HEK293 (cell line): ENCODE measurements around the gene KIF7.

Experiments used
- CTCF ChIA-PET: fragments of 350-600 bp; formaldehyde crosslinking; extraction: SDS; loops from one replicate; lab custom pipeline; 2021; ENCODE audit warnings: antibody characterized with exemption; lab: Yijun Ruan, JAX
- POLR2A ChIA-PET: fragments of 300-600 bp; formaldehyde crosslinking; extraction: SDS; loops from one replicate; lab custom pipeline; 2020; ENCODE audit warnings: antibody characterized with exemption, inconsistent platforms; lab: Yijun Ruan, JAX
- H3K27ac ChIP-seq: fragments of 200-500 bp; sonication (Bioruptor generic); 2 replicates; pipeline ENCODE4 v1.5.1; 2014; ENCODE audit warnings: low read depth, low read length, control low read depth, inconsistent platforms; ENCODE audit errors: extremely low read depth
- H3K36me3 ChIP-seq, 2 experiments: fragments of 200-500 bp in 1 of 2; sonication (Bioruptor generic) in 1 of 2; 1 replicate in 1 of 2; 2 replicates in 1 of 2; pipeline ENCODE4 v1.5.1; 2014 to 2017; ENCODE audit warnings: inconsistent platforms in 2 of 2, low read length in 2 of 2; ENCODE audit not compliant: control insufficient read depth in 2 of 2, insufficient read depth in 1 of 2
- H3K4me1 ChIP-seq: fragments of 200-500 bp; sonication (Bioruptor generic); 2 replicates; pipeline ENCODE4 v1.5.1; 2014; ENCODE audit warnings: mild to moderate bottlenecking, low read length, inconsistent platforms; ENCODE audit not compliant: control insufficient read depth, insufficient read depth
- H3K4me3 ChIP-seq: 2 replicates; pipeline ENCODE4 v1.5.1; 2011; ENCODE audit warnings: low read depth, mild to moderate bottlenecking, control low read depth, low read length, moderate library complexity
- H3K9me3 ChIP-seq: fragments of 200-500 bp; sonication (Bioruptor generic); 2 replicates; pipeline ENCODE4 v1.5.1; 2014; ENCODE audit warnings: low read depth, low read length, inconsistent platforms; ENCODE audit not compliant: control insufficient read depth, insufficient read depth
- GLIS1 ChIP-seq: fragments of 450-650 bp; formaldehyde crosslinking; IDR thresholded peaks from 2 replicates; pipeline ENCODE4 v1.5.1; 2016; ENCODE audit warnings: missing biosample characterization, missing genetic modification characterization
- HOXA7 ChIP-seq: sonication (generic); formaldehyde crosslinking; IDR thresholded peaks from 2 replicates; pipeline ENCODE4 v1.8.1; 2022; ENCODE audit warnings: missing genetic modification reagents, borderline replicate concordance
- HOXC10 ChIP-seq: sonication (generic); formaldehyde crosslinking; IDR thresholded peaks from 2 replicates; pipeline ENCODE4 v1.8.1; 2023; ENCODE audit warnings: mild to moderate bottlenecking, missing genetic modification reagents
- KLF7 ChIP-seq: fragments of 450-650 bp; formaldehyde crosslinking; IDR thresholded peaks from 2 replicates; pipeline ENCODE4 v1.5.1; 2016; ENCODE audit warnings: missing biosample characterization, missing genetic modification characterization, borderline replicate concordance
- SETDB1 ChIP-seq: IDR thresholded peaks from one replicate; pipeline ENCODE4 v1.6.1; 2017; ENCODE audit warnings: mild to moderate bottlenecking, low read length, moderate library complexity, mixed read lengths; ENCODE audit not compliant: insufficient read length
- SP7 ChIP-seq: fragments of 450-650 bp; formaldehyde crosslinking; IDR thresholded peaks from 2 replicates; pipeline ENCODE4 v1.5.1; 2016; ENCODE audit warnings: missing biosample characterization, missing genetic modification characterization
- ZNF10 ChIP-seq: fragments of 450-650 bp; formaldehyde crosslinking; IDR thresholded peaks from 2 replicates; pipeline ENCODE4 v1.5.1; 2017; ENCODE audit warnings: missing biosample characterization, missing genetic modification characterization
- ZNF169 ChIP-seq: fragments of 450-650 bp; formaldehyde crosslinking; IDR thresholded peaks from 2 replicates; pipeline ENCODE4 v1.5.1; 2016; ENCODE audit warnings: missing biosample characterization, missing genetic modification characterization
- ZNF202 ChIP-seq: fragments of 450-650 bp; formaldehyde crosslinking; IDR thresholded peaks from 2 replicates; pipeline ENCODE4 v1.5.1; 2016; ENCODE audit warnings: missing biosample characterization, missing genetic modification characterization, borderline replicate concordance
- ZNF221 ChIP-seq: fragments of 450-650 bp; formaldehyde crosslinking; IDR thresholded peaks from 2 replicates; pipeline ENCODE4 v1.5.1; 2017; ENCODE audit warnings: missing biosample characterization, missing genetic modification characterization, borderline replicate concordance
- ZNF223 ChIP-seq: fragments of 450-650 bp; formaldehyde crosslinking; IDR thresholded peaks from 2 replicates; pipeline ENCODE4 v1.5.1; 2016; ENCODE audit warnings: missing biosample characterization, missing genetic modification characterization
- ZNF394 ChIP-seq: fragments of 450-650 bp; formaldehyde crosslinking; IDR thresholded peaks from 2 replicates; pipeline ENCODE4 v1.5.1; 2016; ENCODE audit warnings: missing biosample characterization, missing genetic modification characterization, mild to moderate bottlenecking, moderate library complexity, borderline replicate concordance
- ZNF558 ChIP-seq: fragments of 450-650 bp; formaldehyde crosslinking; IDR thresholded peaks from 2 replicates; pipeline ENCODE4 v1.5.1; 2016; ENCODE audit warnings: missing biosample characterization, missing genetic modification characterization
- ZNF610 ChIP-seq: fragments of 450-650 bp; formaldehyde crosslinking; IDR thresholded peaks from 2 replicates; pipeline ENCODE4 v1.5.1; 2016; ENCODE audit warnings: missing biosample characterization, missing genetic modification characterization, borderline replicate concordance
- ZNF660 ChIP-seq: fragments of 450-650 bp; IDR thresholded peaks from 2 replicates; pipeline ENCODE4 v1.5.1; 2018; ENCODE audit warnings: missing biosample characterization, mild to moderate bottlenecking, missing genetic modification characterization
- ZNF664 ChIP-seq: fragments of 450-650 bp; formaldehyde crosslinking; IDR thresholded peaks from 2 replicates; pipeline ENCODE4 v1.5.1; 2016; ENCODE audit warnings: missing biosample characterization, missing genetic modification characterization
- ZNF768 ChIP-seq: fragments of 450-650 bp; formaldehyde crosslinking; IDR thresholded peaks from 2 replicates; pipeline ENCODE4 v1.5.1; 2018; ENCODE audit warnings: missing biosample characterization, mild to moderate bottlenecking, missing genetic modification characterization
- ZSCAN16 ChIP-seq: fragments of 450-650 bp; formaldehyde crosslinking; IDR thresholded peaks from 2 replicates; pipeline ENCODE4 v1.5.1; 2016; ENCODE audit warnings: missing biosample characterization, missing genetic modification characterization
- ZSCAN4 ChIP-seq: fragments of 450-650 bp; formaldehyde crosslinking; IDR thresholded peaks from 2 replicates; pipeline ENCODE4 v1.5.1; 2017; ENCODE audit warnings: missing biosample characterization, missing genetic modification characterization

Gene KIF7

GRCh38 chr15:89615135-89615534 lies 40.1 kb downstream of the KIF7 start:
- Histone ChIP-seq H3K9me3 (no peaks in the 10 kb centered on the region), H3K36me3 (peaks cover 92 to 98% of the 10 kb centered on the region in 2 experiments), H3K27ac (no peak overlapping the region), H3K4me3 (no peak overlapping the region), H3K4me1 (no peaks in the 10 kb centered on the region)
- POLR2A ChIA-PET: interaction anchor here (1.4 kb wide), 1 partner anchor 40 kb away, joined by 3 read pairs; the partner anchor contains the start of gene TICRR
- TF ChIP-seq ZSCAN4: no peak
- TF ChIP-seq ZNF169 (tag by site-specific recombination): no peak
- TF ChIP-seq GLIS1 (tag by site-specific recombination): no peak
- TF ChIP-seq ZNF223 (tag by site-specific recombination): no peak
- CTCF ChIA-PET: interaction anchor here (0.6 to 1.6 kb wide), 2 partner anchors 27 to 139 kb away, joined by 3 to 7 read pairs; no protein-coding TSS in a partner anchor

- Histone ChIP-seq H3K9me3 (no peaks in the 10 kb centered on the region), H3K27ac (no peak overlapping the region), H3K4me3 (no peak overlapping the region), H3K4me1 (no peaks in the 10 kb centered on the region), H3K36me3 (peaks cover 92 to 98% of the 10 kb centered on the region in 2 experiments)
- POLR2A ChIA-PET: interaction anchor here (1.4 kb wide), 1 partner anchor 39 kb away, joined by 3 read pairs; the partner anchor contains the start of gene TICRR
- CTCF ChIA-PET: no interaction called here
- no peak for TF ChIP-seq GLIS1 (tag by site-specific recombination)
- TF ChIP-seq KLF7 (tag by site-specific recombination): no peak
- no peak for TF ChIP-seq SP7 (tag by site-specific recombination)
- TF ChIP-seq ZNF660 (tag by site-specific recombination): no peak
- TF ChIP-seq ZNF10: no peak
- no peak for TF ChIP-seq HOXC10 (CRISPR knock-in tag)
- no peak for TF ChIP-seq ZSCAN16 (tag by site-specific recombination)
- TF ChIP-seq ZNF394: no peak
- TF ChIP-seq ZNF768: no peak
- no peak for TF ChIP-seq ZNF202 (tag by site-specific recombination)
- no peak for TF ChIP-seq ZNF221 (tag by site-specific recombination)
- no peak for TF ChIP-seq ZNF610
- TF ChIP-seq, all 188 proteins: peak for 0
Observed at GRCh38 chr15:89614164-89614563, 41.1 kb downstream of the KIF7 start.

- H3K9me3 ChIP-seq: no peaks in the 10 kb centered on the region
- ChIA-PET CTCF (no interaction called here), POLR2A (no interaction called here)
- peaks cover 90 to 99% of the 10 kb centered on the region in 2 experiments for H3K36me3 ChIP-seq
- no peak overlapping the region for H3K4me3 ChIP-seq
- H3K27ac ChIP-seq: no peak overlapping the region
- TF ChIP-seq ZNF558 (tag by site-specific recombination): peak; percentile 70
- TF ChIP-seq SETDB1: peak; percentile 92
- no peak for TF ChIP-seq ZNF664
- TF ChIP-seq ZSCAN4: no peak
- TF ChIP-seq HOXA7: no peak
- TF ChIP-seq GLIS1 (tag by site-specific recombination): no peak
- H3K4me1 ChIP-seq: no peaks in the 10 kb centered on the region
Observed at GRCh38 chr15:89613031-89613430, 42.2 kb downstream of the KIF7 start.
